GM12873 (cell line): ENCODE data around the gene ZNF543.

ENCODE experiments used
- CTCF ChIP-seq: IDR thresholded peaks from 2 replicates; pipeline ENCODE4 v1.5.1; 2012; ENCODE audit warnings: low read depth, mild to moderate bottlenecking, moderate library complexity, low read length, control low read depth; ENCODE audit not compliant: insufficient read depth; ENCODE audit errors: missing control alignments

ZNF543 gene

GRCh38 chr19:57280962-57281400 lies 39.3 kb upstream of the ZNF543 start:
- TF ChIP-seq CTCF = no peak

GRCh38 chr19:57282011-57282643 lies 38.1 kb upstream of the ZNF543 start:
- no peak for TF ChIP-seq CTCF

DNA sequence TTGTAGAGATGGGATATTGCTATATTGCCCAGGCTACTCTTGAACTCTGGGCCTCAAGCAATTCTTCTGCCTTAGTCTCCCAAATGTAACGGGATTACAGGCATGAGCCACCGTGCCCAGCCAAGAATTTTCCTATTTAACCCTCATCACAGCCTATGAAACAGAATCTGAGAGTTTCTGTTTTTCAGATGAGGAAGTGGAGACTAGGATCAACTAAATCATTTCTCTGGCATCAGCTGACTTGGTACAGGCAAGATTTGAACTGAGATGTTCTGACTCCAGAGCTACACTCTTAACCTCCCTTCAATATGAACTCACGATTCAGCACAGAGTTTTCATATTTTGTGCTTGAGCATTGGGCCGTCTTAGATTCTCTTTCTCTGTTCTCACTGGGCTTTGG lies 31.9 kb upstream of the ZNF543 start:
- TF ChIP-seq CTCF = no peak

DNA sequence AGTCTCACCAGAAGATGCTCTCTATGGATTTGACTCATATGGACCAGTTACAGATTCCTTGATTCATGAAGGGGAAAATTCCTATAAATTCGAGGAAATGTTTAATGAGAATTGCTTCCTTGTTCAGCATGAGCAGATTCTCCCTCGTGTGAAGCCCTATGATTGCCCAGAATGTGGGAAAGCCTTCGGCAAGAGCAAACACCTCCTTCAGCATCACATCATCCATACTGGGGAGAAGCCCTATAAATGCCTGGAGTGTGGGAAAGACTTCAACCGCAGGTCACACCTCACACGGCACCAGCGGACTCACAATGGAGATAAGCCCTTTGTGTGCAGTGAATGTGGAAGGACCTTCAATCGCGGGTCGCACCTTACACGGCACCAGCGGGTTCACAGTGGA lies 29.3 kb upstream of the ZNF543 start:
- no peak for TF ChIP-seq CTCF

DNA sequence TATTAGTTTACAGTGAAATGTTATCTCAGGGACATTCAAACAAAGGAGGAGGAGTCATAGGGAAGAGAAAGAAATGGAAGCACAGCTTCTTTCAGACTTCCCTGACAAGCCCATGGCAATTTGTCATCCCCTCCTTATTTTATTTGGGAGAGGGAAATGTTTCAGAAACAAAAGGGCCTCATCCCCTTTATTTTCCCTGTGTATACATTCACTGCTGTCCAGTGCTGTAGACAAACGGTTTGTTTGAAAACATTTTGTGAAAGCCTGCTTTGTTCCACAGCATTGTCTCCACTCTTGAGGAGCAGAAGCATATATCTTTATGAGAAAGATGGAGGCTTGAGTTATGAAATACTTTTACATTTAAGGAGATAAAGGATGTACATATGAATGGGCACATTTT lies 27.7 kb upstream of the ZNF543 start:
- no peak for TF ChIP-seq CTCF

- no peak for TF ChIP-seq CTCF
Measured at GRCh38 chr19:57293719-57294118, 26.6 kb upstream of the ZNF543 start.

DNA sequence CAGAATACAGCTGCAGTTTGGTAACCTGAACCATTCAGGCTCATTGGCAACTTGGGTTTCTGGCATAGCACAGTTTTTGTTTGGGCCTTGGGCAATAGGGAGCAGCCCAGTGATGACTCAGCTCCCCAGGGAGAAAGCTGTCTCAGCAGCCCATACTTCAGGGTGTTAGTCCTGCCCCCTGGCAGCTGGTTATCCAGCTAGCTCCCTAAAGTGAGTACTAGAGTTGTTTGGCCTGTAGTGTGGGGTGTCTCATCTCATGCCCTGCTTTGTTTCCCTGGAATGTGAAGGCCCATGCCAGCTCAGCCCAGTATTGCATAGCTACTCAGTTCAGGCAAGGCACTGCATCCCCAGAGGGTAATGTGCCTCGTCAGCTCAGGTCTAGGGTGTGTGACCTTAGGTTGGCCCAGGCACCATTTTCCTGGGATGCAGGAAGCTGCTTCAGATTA lies 18.2 kb upstream of the ZNF543 start:
- no peak for TF ChIP-seq CTCF
